ENCODE results near the gene FOXD2. TPM values are rescaled to one million over a fixed set of nuclear protein-coding genes. Genes with fewer than 3 reads are reported as not detected.

FOXD2 gene
- not detected for total RNA-seq
- long read RNA-seq = 0 reads

GRCh38 chr1:47437447-47438164, at the start of gene FOXD2:
TSS of gene FOXD2 (plus strand) at chr1:47438044. CDS start at chr1:47438136, 92 bp downstream.
- DNase-seq = peak; percentile 91
- peak; percentile 96 for ATAC-seq
- intact Hi-C loops (cut with micrococcal nuclease) = no loop called here

- intact Hi-C loops (cut with micrococcal nuclease) = no loop called here
- ATAC-seq = peak; percentile 67
- peak; percentile 45 for DNase-seq
Measured at GRCh38 chr1:47388891-47389238, 49.0 kb upstream of the FOXD2 start.

GRCh38 chr1:47389731-47390130, 48.1 kb upstream of the FOXD2 start:
- ATAC-seq (no peak), DNase-seq (no peak)
- intact Hi-C loops (cut with micrococcal nuclease) = no loop called here

DNA sequence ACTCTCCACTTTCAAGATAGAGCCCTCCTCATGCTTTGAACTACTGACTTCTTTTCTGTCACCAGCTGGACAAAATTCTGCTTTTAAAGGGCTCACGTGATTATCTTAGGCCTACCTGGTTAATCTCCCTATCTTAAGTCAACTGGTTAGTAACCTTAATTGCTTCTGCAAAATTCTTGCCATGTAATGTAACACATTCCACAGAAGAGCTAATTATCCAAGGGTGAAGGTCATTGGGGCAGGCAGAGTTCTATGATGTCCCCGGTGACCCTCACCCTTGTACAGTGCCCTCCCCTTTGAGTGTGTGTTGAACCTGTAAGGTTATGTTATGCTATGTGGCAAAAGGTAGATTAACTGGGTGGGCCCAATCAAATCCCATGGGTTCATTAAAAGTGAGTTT, 47.0 kb upstream of the FOXD2 start:
- intact Hi-C loops (cut with micrococcal nuclease) = no loop called here
- DNase-seq (no peak), ATAC-seq (no peak)

DNA sequence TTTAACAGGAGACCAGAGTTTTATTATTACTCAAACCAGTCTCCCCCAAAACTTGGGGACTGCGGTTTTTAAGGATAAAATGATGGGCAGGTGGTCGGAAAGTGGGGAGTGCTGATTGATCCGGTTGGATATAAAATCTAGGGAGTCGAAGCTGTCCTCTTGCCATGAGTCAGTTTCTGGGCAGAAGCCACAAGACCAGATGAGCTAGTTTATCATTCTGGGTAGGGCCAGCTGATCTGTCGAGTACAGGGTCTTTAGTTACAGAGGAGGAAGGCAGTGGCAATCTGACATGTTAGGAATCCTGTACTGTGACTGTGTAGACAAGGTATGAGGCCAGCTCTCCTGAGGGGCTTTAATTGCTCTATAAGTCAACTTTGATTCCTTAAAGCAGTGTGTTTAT, 44.7 kb upstream of the FOXD2 start:
- DNase-seq (no peak), ATAC-seq (no peak)
- intact Hi-C loops (cut with micrococcal nuclease) = no loop called here

- intact Hi-C loops (cut with micrococcal nuclease) = no loop called here
- no peak for DNase-seq
- no peak for ATAC-seq
Measured at GRCh38 chr1:47395433-47395832, 42.4 kb upstream of the FOXD2 start.

GRCh38 chr1:47396671-47397196, 41.1 kb upstream of the FOXD2 start:
- intact Hi-C loops (cut with micrococcal nuclease) = no loop called here
- DNase-seq = no peak
- ATAC-seq = no peak

- ATAC-seq (no peak), DNase-seq (no peak)
- intact Hi-C loops (cut with micrococcal nuclease) = no loop called here
Measured at GRCh38 chr1:47399138-47399845, 38.6 kb upstream of the FOXD2 start.

DNA sequence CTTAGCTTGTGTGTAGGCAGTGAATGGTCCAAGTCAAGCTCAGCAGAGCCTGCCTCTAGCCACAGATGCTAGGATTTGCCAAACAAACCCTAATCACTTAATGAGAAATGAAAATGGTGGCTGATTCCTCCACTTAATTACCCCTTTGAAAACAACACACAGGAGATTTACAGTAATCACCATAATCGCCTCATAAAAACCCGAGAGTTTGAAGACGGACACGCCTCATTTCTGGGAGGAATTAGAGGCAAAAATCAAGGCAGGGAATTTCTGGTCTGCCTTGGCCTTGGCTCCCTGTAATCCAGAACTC, 38.0 kb upstream of the FOXD2 start:
- ATAC-seq = no peak
- DNase-seq = no peak
- intact Hi-C loops (cut with micrococcal nuclease) = no loop called here

GRCh38 chr1:47401761-47402160, 36.1 kb upstream of the FOXD2 start:
- ATAC-seq = no peak
- DNase-seq = no peak
- intact Hi-C loops (cut with micrococcal nuclease) = no loop called here

DNA sequence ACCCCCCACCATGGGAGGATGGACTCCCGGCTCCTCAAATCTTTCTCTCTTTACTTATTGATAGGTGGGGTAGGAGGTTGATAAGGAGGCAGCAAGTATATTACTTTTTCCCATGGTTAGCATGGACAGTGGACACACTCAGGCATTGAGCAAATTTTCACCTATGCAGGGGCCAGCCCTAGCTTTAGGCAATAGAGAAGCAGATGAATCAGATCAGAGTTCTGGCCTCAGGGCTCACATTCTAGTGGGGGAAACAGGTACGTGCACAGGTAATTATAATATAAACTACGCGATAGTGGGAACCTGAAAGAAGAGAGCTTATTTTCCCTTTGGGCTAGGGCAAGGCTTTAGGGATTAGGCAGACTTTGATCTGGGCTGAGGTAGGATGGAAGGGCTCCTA, 35.3 kb upstream of the FOXD2 start:
- DNase-seq (no peak), ATAC-seq (no peak)
- intact Hi-C loops (cut with micrococcal nuclease) = no loop called here

- DNase-seq = no peak
- intact Hi-C loops (cut with micrococcal nuclease) = no loop called here
- no peak for ATAC-seq
Measured at GRCh38 chr1:47403321-47403910, 34.4 kb upstream of the FOXD2 start.

DNA sequence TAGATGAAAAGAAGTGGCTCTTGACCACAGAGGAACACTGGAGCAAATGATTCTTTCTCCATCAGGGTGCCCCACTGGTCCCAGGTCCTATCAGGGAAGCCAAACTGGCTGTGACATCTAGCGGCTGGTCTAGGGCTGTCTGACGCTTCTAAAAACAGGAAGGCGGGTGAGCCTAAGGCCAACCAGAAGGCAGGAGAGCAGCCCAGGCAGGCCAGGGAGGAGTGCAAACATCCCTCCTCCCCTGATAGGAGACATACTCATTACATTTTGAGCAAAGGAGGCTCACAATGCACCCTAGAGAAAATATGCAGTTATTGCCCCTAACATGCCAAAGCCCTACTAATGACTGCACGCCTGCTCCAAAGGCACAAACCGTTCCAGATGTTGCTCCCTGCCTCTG, 32.1 kb upstream of the FOXD2 start:
- ATAC-seq = no peak
- no peak for DNase-seq
- intact Hi-C loops (cut with micrococcal nuclease) = no loop called here

- ATAC-seq = no peak
- intact Hi-C loops (cut with micrococcal nuclease) = no loop called here
- no peak for DNase-seq
Measured at GRCh38 chr1:47406966-47407365, 30.9 kb upstream of the FOXD2 start.

DNA sequence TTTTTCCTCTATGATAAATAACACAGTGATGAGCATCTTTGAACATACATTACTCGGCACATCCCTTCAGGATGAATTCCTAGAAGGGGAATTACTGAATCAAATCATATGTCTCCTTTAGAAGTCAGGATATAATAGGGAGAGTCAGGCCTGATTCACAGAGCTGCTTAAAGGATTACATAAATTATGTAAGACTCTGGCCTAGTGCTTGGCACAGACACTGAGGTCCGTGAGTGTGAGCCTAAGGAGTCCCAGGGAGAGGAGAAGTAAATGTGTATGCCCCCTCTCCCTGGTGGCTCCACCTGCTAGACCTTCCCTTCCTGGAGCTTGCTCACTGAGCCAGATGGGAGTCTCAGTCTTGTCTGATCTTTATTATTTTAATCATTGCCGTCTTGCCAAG, 30.4 kb upstream of the FOXD2 start:
- no peak for DNase-seq
- intact Hi-C loops (cut with micrococcal nuclease) = no loop called here
- ATAC-seq = no peak

DNA sequence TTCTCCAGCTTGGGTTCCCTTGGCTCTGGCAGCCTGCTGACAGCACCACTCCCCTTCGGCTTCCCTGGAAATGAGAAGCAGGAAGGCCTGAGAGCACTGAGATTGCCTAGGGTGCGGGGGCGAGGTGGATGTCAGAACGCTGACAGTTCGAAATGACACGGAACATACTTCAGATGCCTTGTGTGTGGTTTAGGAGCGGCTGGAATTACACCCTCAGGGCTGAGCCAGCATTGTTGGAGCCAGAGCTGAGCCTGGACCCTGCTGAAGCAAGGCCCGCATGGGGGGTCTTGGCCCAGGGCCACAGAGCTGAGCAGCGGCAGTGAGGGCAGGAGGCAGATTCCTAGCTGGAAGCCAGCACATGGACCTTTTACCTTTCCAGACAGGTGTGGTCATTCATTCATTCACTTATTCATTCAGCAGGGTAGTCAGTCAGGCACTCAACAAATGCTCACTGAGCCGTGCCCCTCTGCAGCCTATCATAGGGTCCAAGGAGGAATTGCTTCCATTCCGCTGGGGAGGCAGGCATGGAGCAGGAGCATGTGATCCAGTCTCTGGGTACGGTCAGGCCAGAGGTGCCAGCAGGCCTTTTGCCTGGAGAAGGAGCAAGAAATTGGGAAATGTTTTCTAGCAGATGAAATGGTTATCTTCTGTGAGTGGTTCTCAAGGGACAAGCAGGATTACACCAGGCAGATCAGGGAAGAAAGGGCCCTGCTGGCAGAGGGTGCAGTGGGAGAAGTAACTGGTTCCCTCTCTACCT, 28.4 kb upstream of the FOXD2 start:
- intact Hi-C loops (cut with micrococcal nuclease) = no loop called here
- DNase-seq (no peak), ATAC-seq (no peak)

GRCh38 chr1:47410068-47410455, 27.8 kb upstream of the FOXD2 start:
- intact Hi-C loops (cut with micrococcal nuclease) = no loop called here
- DNase-seq = no peak
- no peak for ATAC-seq

DNA sequence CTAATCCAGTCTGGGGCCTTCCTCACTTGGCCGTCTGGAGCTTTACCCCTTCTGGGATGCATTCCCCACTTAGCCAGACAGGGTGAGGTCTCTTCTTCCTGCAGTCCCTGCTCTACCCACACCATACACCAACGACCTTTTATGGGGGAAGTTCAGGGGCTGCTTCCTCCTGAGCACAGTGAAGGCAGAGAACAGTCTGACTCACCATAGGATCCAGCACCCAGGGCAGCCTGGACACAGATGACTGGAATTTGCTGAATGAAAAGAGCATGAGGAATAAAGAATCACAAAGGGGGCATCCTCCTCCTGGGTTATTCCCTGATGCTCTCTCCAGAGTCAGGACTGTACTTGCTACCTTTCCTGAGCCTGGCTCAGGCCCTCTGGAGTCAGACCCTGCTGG, 26.4 kb upstream of the FOXD2 start:
- intact Hi-C loops (cut with micrococcal nuclease) = no loop called here
- DNase-seq (no peak), ATAC-seq (no peak)

- ATAC-seq (no peak), DNase-seq (no peak)
- intact Hi-C loops (cut with micrococcal nuclease) = no loop called here
Measured at GRCh38 chr1:47412437-47412836, 25.4 kb upstream of the FOXD2 start.

GRCh38 chr1:47415728-47416318, 22.0 kb upstream of the FOXD2 start, which contains the start of gene FOXE3:
TSS of gene FOXE3 (plus strand) at chr1:47416285. CDS start at chr1:47416316, 31 bp downstream.
- DNase-seq (no peak), ATAC-seq (no peak)
- intact Hi-C loops (cut with micrococcal nuclease) = no loop called here

Data from left ventricle myocardium superior (tissue), 1 donor.